CD4-positive, alpha-beta T cell treated with Interleukin-10 for 1 hour (primary cell): ENCODE data around the gene PUS10.
A peak's percentile ranks its signal among the peaks of the same experiment; 100 is the strongest.
"Not testable (repeated sequence)": the region's sequence is repeated elsewhere in the genome, so short reads cannot be mapped to it uniquely, and the experiment has no call there.

Experiments used
- DNase-seq: peaks from one replicate; pipeline ENCODE4 v3.0.0-alpha.2; 2020

PUS10 gene

GRCh38 chr2:61017556-61018317 lies at the start of gene PUS10, which contains the start of gene PEX13:
PUS10 (minus strand) TSS chr2:61018255; CDS start chr2:61011890, 6,365 bp downstream.
PEX13 (plus strand) TSS chr2:61017720; CDS start chr2:61017760, 40 bp downstream.
- peak; percentile 40 for DNase-seq

- peak; percentile 85 for DNase-seq
These were observed 48.0 kb upstream of the PUS10 start, which contains the start of gene SANBR for GRCh38 chr2:61065714-61066709. SANBR (plus strand) TSS chr2:61065871; CDS start chr2:61070351, 4,480 bp downstream.

- DNase-seq, result no peak
These were observed 41.3 kb upstream of the PUS10 start for GRCh38 chr2:61059382-61059781.

- DNase-seq, result no peak
These were observed 39.5 kb upstream of the PUS10 start for GRCh38 chr2:61057562-61057961.

GRCh38 chr2:61055557-61055956 lies 37.5 kb upstream of the PUS10 start:
- no peak for DNase-seq

GRCh38 chr2:61045999-61046398 lies 27.9 kb upstream of the PUS10 start:
- DNase-seq, result no peak

- no peak for DNase-seq
These were observed 27.2 kb upstream of the PUS10 start for GRCh38 chr2:61045226-61045625.

GRCh38 chr2:61044636-61045035 lies 26.6 kb upstream of the PUS10 start:
- DNase-seq, result peak; percentile 11

- no peak for DNase-seq
These were observed 24.8 kb upstream of the PUS10 start for GRCh38 chr2:61042807-61043206.

GRCh38 chr2:61036643-61037042 lies 18.6 kb upstream of the PUS10 start:
- not testable (repeated sequence) for DNase-seq

- DNase-seq, result not testable (repeated sequence)
These were observed 16.5 kb upstream of the PUS10 start for GRCh38 chr2:61034592-61034991.

- no peak for DNase-seq
These were observed 11.5 kb upstream of the PUS10 start for GRCh38 chr2:61029533-61029932.

GRCh38 chr2:61023670-61024069 lies 5.6 kb upstream of the PUS10 start:
- no peak for DNase-seq

GRCh38 chr2:61021228-61021660 lies 3.2 kb upstream of the PUS10 start:
- no peak for DNase-seq

- DNase-seq, result no peak
These were observed 743 bp upstream of the PUS10 start for GRCh38 chr2:61018798-61019197.

- DNase-seq, result no peak
These were observed 282 bp upstream of the PUS10 start for GRCh38 chr2:61018318-61018755.

- DNase-seq, result peak; percentile 75
These were observed 976 bp downstream of the PUS10 start for GRCh38 chr2:61017003-61017555.

- DNase-seq, result no peak
These were observed 1.6 kb downstream of the PUS10 start for GRCh38 chr2:61016392-61017002.

- DNase-seq, result no peak
These were observed 2.1 kb downstream of the PUS10 start for GRCh38 chr2:61015976-61016375.

GRCh38 chr2:61014763-61015162 lies 3.3 kb downstream of the PUS10 start:
- DNase-seq, result no peak

GRCh38 chr2:61013382-61013781 lies 4.7 kb downstream of the PUS10 start:
- DNase-seq, result no peak

- not testable (repeated sequence) for DNase-seq
These were observed 5.8 kb downstream of the PUS10 start for GRCh38 chr2:61012303-61012702.

- DNase-seq, result no peak
These were observed 6.4 kb downstream of the PUS10 start for GRCh38 chr2:61011678-61012077.
